ENCODE results near the gene ARHGAP44.

DNA sequence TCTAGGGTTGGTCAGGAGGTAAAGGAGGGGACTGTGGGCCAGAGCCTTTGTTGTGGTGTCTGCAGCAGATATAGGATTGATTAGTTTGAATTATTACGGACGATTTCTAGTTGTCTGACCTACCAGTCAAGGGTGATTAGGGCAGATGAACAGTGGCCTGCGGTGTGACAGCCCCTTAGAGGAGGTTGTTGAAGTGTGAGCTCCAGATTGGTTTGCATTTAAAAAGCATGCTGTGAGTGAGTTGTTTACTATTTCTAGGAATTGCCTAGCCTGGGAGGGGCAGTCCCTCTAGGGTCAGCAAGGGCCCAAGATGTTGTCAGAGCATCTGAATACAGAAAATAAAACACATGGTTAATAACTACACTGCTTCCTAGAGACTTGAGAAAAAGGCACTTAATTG is 108.8 kb downstream of the ARHGAP44 start:
- TF ChIP-seq, protein P1, sequence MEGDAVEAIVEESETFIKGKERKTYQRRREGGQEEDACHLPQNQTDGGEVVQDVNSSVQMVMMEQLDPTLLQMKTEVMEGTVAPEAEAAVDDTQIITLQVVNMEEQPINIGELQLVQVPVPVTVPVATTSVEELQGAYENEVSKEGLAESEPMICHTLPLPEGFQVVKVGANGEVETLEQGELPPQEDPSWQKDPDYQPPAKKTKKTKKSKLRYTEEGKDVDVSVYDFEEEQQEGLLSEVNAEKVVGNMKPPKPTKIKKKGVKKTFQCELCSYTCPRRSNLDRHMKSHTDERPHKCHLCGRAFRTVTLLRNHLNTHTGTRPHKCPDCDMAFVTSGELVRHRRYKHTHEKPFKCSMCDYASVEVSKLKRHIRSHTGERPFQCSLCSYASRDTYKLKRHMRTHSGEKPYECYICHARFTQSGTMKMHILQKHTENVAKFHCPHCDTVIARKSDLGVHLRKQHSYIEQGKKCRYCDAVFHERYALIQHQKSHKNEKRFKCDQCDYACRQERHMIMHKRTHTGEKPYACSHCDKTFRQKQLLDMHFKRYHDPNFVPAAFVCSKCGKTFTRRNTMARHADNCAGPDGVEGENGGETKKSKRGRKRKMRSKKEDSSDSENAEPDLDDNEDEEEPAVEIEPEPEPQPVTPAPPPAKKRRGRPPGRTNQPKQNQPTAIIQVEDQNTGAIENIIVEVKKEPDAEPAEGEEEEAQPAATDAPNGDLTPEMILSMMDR (IDR thresholded peaks at IDR 0.05) = no peak
- TF ChIP-seq ZFX (IDR thresholded peaks at IDR 0.05; ENCODE audit: borderline replicate concordance) = no peak

Data from 22Rv1 (cell line).